K562 (cell line): ENCODE data around the gene TRIM26. TPM values are rescaled to one million over a fixed set of nuclear protein-coding genes. Genes with fewer than 3 reads are reported as not detected.

Source experiments
- ATAC-seq: fragments of 200-7000 bp; cut with Tn5 transposase; 3 replicates; pipeline ENCODE4 v1.9.1; 2020; ENCODE audit warnings: moderate library complexity
- BruUV-seq: library from RNA; stranded (reverse); fragments of 400-500 nt; replicated peaks from 2 replicates; lab custom pipeline; 2021; lab: Mats Ljungman, UMichigan
- CTCF ChIA-PET: fragments of 300-600 bp; formaldehyde crosslinking; extraction: SDS; loops from one replicate; lab custom pipeline; 2021; ENCODE audit warnings: low intra/inter-chr PET ratio; lab: Yijun Ruan, JAX
- POLR2A ChIA-PET: fragments of 300-600, 350-650 bp; sonication (Branson Sonifier 250); formaldehyde crosslinking; extraction: SDS; loops from one replicate; lab custom pipeline; 2021; ENCODE audit warnings: antibody characterized with exemption, inconsistent platforms; lab: Yijun Ruan, JAX
- DNase-seq, 4 experiments: peaks; one replicate each; pipeline versions ENCODE4 v3.0.0 to v3.0.0-alpha.2; 2011 to 2018; ENCODE audit warnings: low spot score in 3 of 4, mixed read lengths in 3 of 4; ENCODE audit errors: extremely low read depth in 1 of 4
- FAIRE-seq: peaks from 2 replicates; lab custom pipeline; 2011; peaks lifted over from hg19 to GRCh38; lab: Jason Lieb, UNC
- H2AFZ ChIP-seq: 2 replicates; pipeline ENCODE4 v1.6.0; 2011; ENCODE audit warnings: low read depth, low read length, control low read depth, inconsistent platforms
- H3K27ac ChIP-seq: fragments of 200-600 bp; 3 replicates; pipeline ENCODE4 v1.8.0; 2011; ENCODE audit warnings: low read depth, mild to moderate bottlenecking, control low read depth, inconsistent platforms, low read length, moderate library complexity, mixed read lengths; ENCODE audit errors: extremely low read depth
- H3K27me3 ChIP-seq, 2 experiments: fragments of 300-600 bp in 1 of 2; 2 replicates in 1 of 2; 3 replicates in 1 of 2; pipeline versions ENCODE4 v1.6.0 to v1.8.0; 2011; ENCODE audit warnings: inconsistent platforms in 2 of 2, low read length in 2 of 2, mild to moderate bottlenecking in 1 of 2, mixed read lengths in 1 of 2, moderate library complexity in 1 of 2; ENCODE audit not compliant: control insufficient read depth in 2 of 2, insufficient read depth in 2 of 2
- H3K36me3 ChIP-seq: fragments of 300-600 bp; 3 replicates; pipeline ENCODE4 v1.8.0; 2011; ENCODE audit warnings: mild to moderate bottlenecking, low read length, inconsistent platforms; ENCODE audit not compliant: control insufficient read depth, insufficient read depth
- H3K4me1 ChIP-seq, 2 experiments: fragments of 200-600 bp in 1 of 2; replicated peaks in 1 of 2; 2 replicates in 1 of 2; 3 replicates in 1 of 2; pipeline versions ENCODE4 v1.5.1 to v1.8.0; 2011; ENCODE audit warnings: inconsistent platforms in 2 of 2, low read length in 2 of 2, mild to moderate bottlenecking in 1 of 2, mixed read lengths in 1 of 2, moderate library complexity in 1 of 2; ENCODE audit not compliant: control insufficient read depth in 2 of 2, insufficient read depth in 2 of 2
- H3K4me2 ChIP-seq: 2 replicates; pipeline ENCODE4 v1.6.1; 2011; ENCODE audit warnings: low read length, control low read depth, inconsistent platforms, mixed read lengths; ENCODE audit not compliant: insufficient read depth
- H3K4me3 ChIP-seq: fragments of 200-600 bp; sonication (generic), shearing (Covaris generic); 2 replicates; pipeline ENCODE4 v1.5.1; 2016; ENCODE audit warnings: control low read depth, inconsistent platforms
- H3K79me2 ChIP-seq: fragments of 200-600 bp; 3 replicates; pipeline ENCODE4 v1.8.0; 2011; ENCODE audit warnings: low read length, inconsistent platforms; ENCODE audit not compliant: control insufficient read depth, insufficient read depth
- H3K9ac ChIP-seq, 2 experiments: 2 replicates each; pipeline versions ENCODE4 v1.6.0 to v1.6.1; 2011; ENCODE audit warnings: low read depth in 2 of 2, low read length in 2 of 2, control low read depth in 1 of 2, inconsistent platforms in 1 of 2, mild to moderate bottlenecking in 1 of 2, mixed read lengths in 1 of 2; ENCODE audit not compliant: insufficient read depth in 1 of 2
- H3K9me1 ChIP-seq: one replicate; pipeline ENCODE4 v1.6.0; 2011; ENCODE audit warnings: inconsistent platforms, mild to moderate bottlenecking, low read length, moderate library complexity; ENCODE audit not compliant: control insufficient read depth, insufficient read depth
- H3K9me3 ChIP-seq: replicated peaks from 2 replicates; pipeline ENCODE4 v1.5.1; 2011; ENCODE audit warnings: low read depth, low read length, inconsistent platforms; ENCODE audit not compliant: control insufficient read depth, insufficient read depth
- H4K20me1 ChIP-seq: replicated peaks from 2 replicates; pipeline ENCODE4 v1.6.1; 2011; ENCODE audit warnings: low read length, inconsistent platforms, mixed read lengths; ENCODE audit not compliant: control insufficient read depth, insufficient read depth
- ARID1B ChIP-seq: fragments of 450-650 bp; IDR thresholded peaks from 2 replicates; pipeline ENCODE4 v1.6.1; 2016; ENCODE audit warnings: antibody characterized with exemption, mild to moderate bottlenecking, inconsistent platforms
- ATF4 ChIP-seq: fragments of 450-650 bp; formaldehyde crosslinking; IDR thresholded peaks from 2 replicates; pipeline ENCODE4 v1.4.0; 2022; ENCODE audit warnings: mild to moderate bottlenecking, moderate library complexity
- GABPA ChIP-seq: fragments of 200-800 bp; sonication (Bioruptor generic); conservative IDR thresholded peaks from 2 replicates; pipeline ENCODE4 v1.6.1; 2016; ENCODE audit warnings: low read depth, missing genetic modification characterization, missing compliant biosample characterization
- HNRNPL ChIP-seq: fragments of 200-400 bp; formaldehyde crosslinking; IDR thresholded peaks from 2 replicates; pipeline ENCODE4 v1.6.1; 2017; ENCODE audit warnings: low read depth, mild to moderate bottlenecking, low read length
- KHSRP ChIP-seq: fragments of 450-650 bp; IDR thresholded peaks from 2 replicates; pipeline ENCODE4 v1.6.1; 2017
- KLF16 ChIP-seq: IDR thresholded peaks from 2 replicates; pipeline ENCODE4 v1.6.1; 2016; ENCODE audit warnings: antibody characterized with exemption
- LCOR ChIP-seq: sonication (generic); formaldehyde crosslinking; IDR thresholded peaks from 2 replicates; pipeline ENCODE4 v1.8.0; 2022; ENCODE audit warnings: mild to moderate bottlenecking, missing genetic modification reagents
- NONO ChIP-seq, 2 experiments: fragments of 200-400 bp in 1 of 2; fragments of 450-650 bp in 1 of 2; formaldehyde crosslinking in 1 of 2; IDR thresholded peaks; 2 replicates each; pipeline ENCODE4 v1.6.1; 2017; ENCODE audit warnings: low read depth in 2 of 2, mild to moderate bottlenecking in 2 of 2, moderate library complexity in 2 of 2, low read length in 1 of 2
- SMAD1 ChIP-seq: fragments of 150-350 bp; IDR thresholded peaks from 2 replicates; pipeline ENCODE4 v1.6.1; 2014; ENCODE audit warnings: low read length, low read depth; ENCODE audit not compliant: partially characterized antibody
- SMC3 ChIP-seq: conservative IDR thresholded peaks from 2 replicates; pipeline ENCODE4 v1.6.1; 2011; ENCODE audit warnings: low read depth, low read length, improper control_type of control experiment; ENCODE audit not compliant: insufficient read depth
- SNRNP70 ChIP-seq: fragments of 200-400 bp; formaldehyde crosslinking; optimal IDR thresholded peaks from 2 replicates; pipeline ENCODE3; 2017; ENCODE audit warnings: low read depth, low read length
- STAG1 ChIP-seq: sonication (generic); formaldehyde crosslinking; IDR thresholded peaks from 2 replicates; pipeline ENCODE4 v1.5.0; 2020; ENCODE audit warnings: missing genetic modification reagents, borderline replicate concordance
- TCF7 ChIP-seq: sonication (generic); IDR thresholded peaks from 2 replicates; pipeline ENCODE4 v1.6.1; 2016; ENCODE audit warnings: antibody characterized with exemption, borderline replicate concordance
- TEAD4 ChIP-seq, 2 experiments: sonication (generic) in 1 of 2; formaldehyde crosslinking in 1 of 2; IDR thresholded peaks; 2 replicates each; pipeline versions ENCODE4 v1.6.1 to v1.8.0; 2012 to 2022; ENCODE audit warnings: borderline replicate concordance in 1 of 2, inconsistent platforms in 1 of 2, low read length in 1 of 2, mild to moderate bottlenecking in 1 of 2, missing genetic modification reagents in 1 of 2
- ZBTB7A ChIP-seq: IDR thresholded peaks from 2 replicates; pipeline ENCODE4 v1.6.1; 2011; ENCODE audit warnings: low read depth, mild to moderate bottlenecking, low read length, moderate library complexity, borderline replicate concordance; ENCODE audit not compliant: control insufficient read depth
- ZKSCAN3 ChIP-seq: fragments of 250-450 bp; sonication (Bioruptor Pico); IDR thresholded peaks from 2 replicates; pipeline ENCODE4 v1.4.0; 2020
- ZNF212 ChIP-seq: fragments of 450-650 bp; formaldehyde crosslinking; IDR thresholded peaks from 2 replicates; pipeline ENCODE4 v1.4.0; 2020; ENCODE audit warnings: mild to moderate bottlenecking
- WGBS: fragments of 100-300 bp; shearing (Covaris generic); methylation state at CpG from one replicate; pipeline ENCODE4 v1.1.6; 2016; ENCODE audit warnings: low coverage, mixed read lengths; ENCODE audit not compliant: insufficient coverage; ENCODE audit errors: missing lambda C conversion rate; 5-methylcytosine and 5-hydroxymethylcytosine counted together
- in situ Hi-C: fragments of 300-500 bp; cut with MboI; formaldehyde crosslinking; loops from 4 replicates; pipeline ENCODE4 v1.15.0; 2018; ENCODE audit warnings: inconsistent platforms, mixed read lengths
- intact Hi-C: fragments of 100-400 bp; cut with micrococcal nuclease; formaldehyde crosslinking; loops from 2 replicates; pipeline ENCODE4 v1.14.2; 2022
- polyA plus RNA-seq, 8 experiments: library from polyadenylated mRNA; depleted of rRNA in 4 of 8; stranded (reverse) in 5 of 8; unstranded in 3 of 8; fragments of >200 nt; fragmentation: Nextera tagmentation in 2 of 8; fragmentation: Illumina TruSeq in 1 of 8; extraction: Ambion mirVana in 2 of 8; extraction: Trizol in 1 of 8; gene quantifications; 2 replicates each; pipeline versions ENCODE4 v1.2.1 to v1.2.3, GENCODE V29; 2011 to 2014; ENCODE audit warnings: inconsistent platforms in 1 of 8, missing spikeins in 1 of 8
- total RNA-seq, 7 experiments: library from RNA; depleted of rRNA in 6 of 7; stranded (reverse); fragments of >200 nt in 6 of 7; fragmentation: Illumina TruSeq in 2 of 7; extraction: Trizol in 2 of 7; gene quantifications; 2 replicates each; pipeline versions ENCODE4 v1.2.1 to v1.2.3, GENCODE V29; 2011 to 2021; ENCODE audit warnings: low replicate concordance in 1 of 7

The TRIM26 gene
- total and polyA plus RNA-seq, 9 of the 15 experiments (the other 6 are each of a cell fraction or from before 2014, with no cell fraction given) = 0.80 to 5.0 (median 2.8) TPM

- TF ChIP-seq ZBTB7A (0 out of 2 replicates have a peak, but pooled peaks have one; percentile 21), ATF4 (no peak), TCF7 (no peak), ARID1B (no peak), HNRNPL (no peak)
These were observed 41.3 kb downstream of the TRIM26 start (continued) for GRCh38 chr6:30171677-30172471.

DNA sequence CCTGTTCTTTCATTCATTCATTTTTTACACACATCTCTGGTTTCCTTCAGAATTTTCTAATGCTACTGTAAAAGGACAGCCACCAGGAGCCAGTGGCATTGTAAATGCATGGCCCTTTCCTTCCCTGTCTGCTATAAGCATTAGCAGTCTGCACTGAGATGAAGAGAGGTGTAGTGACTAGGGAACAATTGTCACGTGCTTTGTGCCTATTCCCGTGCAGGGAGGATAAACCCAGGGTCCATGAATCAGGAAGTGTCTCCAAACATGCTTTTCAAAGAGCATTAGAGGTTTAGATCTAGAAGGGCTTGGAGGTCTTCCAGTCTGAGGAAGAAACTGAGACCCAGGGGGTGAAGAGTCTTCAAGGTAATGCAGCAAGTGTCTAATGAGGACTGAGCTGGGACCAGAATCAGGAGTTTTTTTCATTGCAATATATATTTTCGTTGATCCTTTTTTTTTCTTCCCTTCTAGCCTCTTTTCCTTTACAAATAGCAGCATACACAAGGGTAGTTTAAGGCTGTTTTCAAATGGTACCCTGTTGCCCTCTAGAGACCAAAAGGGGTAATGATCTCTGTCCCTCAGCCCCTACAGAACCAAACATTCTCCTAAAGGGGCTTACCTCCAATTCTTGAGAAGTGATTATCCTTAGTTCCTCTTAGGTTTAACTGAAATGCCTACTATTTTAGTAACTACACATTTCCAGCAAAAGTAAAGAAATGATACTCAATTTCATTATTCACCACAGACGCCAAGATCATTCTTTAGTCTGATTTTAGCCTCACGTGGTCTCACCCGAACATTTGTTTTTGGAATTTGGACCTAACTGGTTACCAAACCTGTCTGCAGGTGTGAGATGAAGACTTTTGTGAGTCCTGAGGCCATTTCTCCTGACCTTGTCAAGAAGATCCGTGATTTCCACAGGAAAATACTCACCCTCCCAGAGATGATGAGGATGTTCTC is 43.3 kb downstream of the TRIM26 start:
- intact Hi-C loops = loop anchor here (1.0 to 2.0 kb wide), 3 partner anchors 39 to 321 kb away; no protein-coding TSS in a partner anchor
- peak; percentile 59 to 73 (median 65) for DNase-seq
- CTCF ChIA-PET = interaction anchor here (0.6 to 2.6 kb wide), 8 partner anchors 18 to 1372 kb away, joined by 3 to 14 read pairs (median 3); no protein-coding TSS in a partner anchor
- POLR2A ChIA-PET = interaction anchor here (0.6 kb wide), 1 partner anchor 17 kb away, joined by 3 read pairs; no protein-coding TSS in a partner anchor
- in situ Hi-C loops = loop anchor here (5.0 kb wide), 1 partner anchor 323 kb away; no protein-coding TSS in a partner anchor
- Histone ChIP-seq H3K36me3 (no peaks in the 10 kb centered on the region), H3K9me1 (no peaks in the 10 kb centered on the region), H2AFZ (no peak overlapping the region), H3K4me1 (peaks cover 0 to 8% of the 10 kb centered on the region in 2 experiments; a peak in 1 of 5 replicates), H3K27ac (no peak overlapping the region), H3K27me3 (peaks cover 10 to 27% of the 10 kb centered on the region in 2 experiments), H3K4me3 (no peak overlapping the region), H3K4me2 (no peak overlapping the region), H4K20me1 (no peaks in the 10 kb centered on the region), H3K79me2 (no peaks in the 10 kb centered on the region), H3K9ac (no peak overlapping the region), H3K9me3 (no peaks in the 10 kb centered on the region)
- peak; percentile 97 for ATAC-seq
- FAIRE-seq = peak; percentile 91
- no TSS peak for BruUV-seq
- 9% methylated on average over 7 of the region's 7 CpGs for WGBS
- TF ChIP-seq ZNF212 (CRISPR knock-in tag) (no peak), GABPA (tag) (no peak), SMC3 (peak; percentile 63), STAG1 (CRISPR knock-in tag) (no peak), NONO (IDR thresholded peaks at IDR 0.05; ENCODE audit: low read depth in 2 of 2, low read length in 1 of 2) (no peak), HNRNPL (no peak), KLF16 (peak; percentile 7; the same call in 1 of the 2 replicates), SMAD1 (no peak), ZKSCAN3 (CRISPR knock-in tag) (no peak), TEAD4 (IDR thresholded peaks at IDR 0.05; ENCODE audit: low read length) (0 out of 2 replicates have a peak, but pooled peaks have one; percentile 16), TEAD4 (CRISPR knock-in tag; IDR thresholded peaks at IDR 0.05; ENCODE audit: borderline replicate concordance) (no peak), LCOR (CRISPR knock-in tag) (no peak), KHSRP (no peak), SNRNP70 (no peak)
